Stimulated activated naive CD8-positive, alpha-beta T cell treated with anti-CD3 and anti-CD28 coated beads, Interleukin-15, Interleukin-2, amounts not matched to agents 100 ng/mL and 50 ng/mL, for 24 hours (primary cell): ENCODE data around the gene CACNB2.

Source experiments
- H3K27ac Mint-ChIP-seq: one replicate; pipeline ENCODE4 v1.8.0; 2021; ENCODE audit warnings: mild to moderate bottlenecking, mixed read lengths
- H3K27me3 Mint-ChIP-seq: one replicate; pipeline ENCODE4 v1.8.0; 2021; ENCODE audit warnings: mixed read lengths
- H3K36me3 Mint-ChIP-seq: one replicate; pipeline ENCODE4 v1.8.0; 2021; ENCODE audit warnings: low read depth, mixed read lengths
- H3K4me1 Mint-ChIP-seq: one replicate; pipeline ENCODE4 v1.8.0; 2021; ENCODE audit warnings: low read depth, mixed read lengths
- H3K4me3 Mint-ChIP-seq: one replicate; pipeline ENCODE4 v1.8.0; 2021; ENCODE audit warnings: mild to moderate bottlenecking, mixed read lengths
- H3K9me3 Mint-ChIP-seq: one replicate; pipeline ENCODE4 v1.8.0; 2021; ENCODE audit warnings: mixed read lengths

Gene CACNB2

GRCh38 chr10:18254086-18254485 lies 113.9 kb downstream of the CACNB2 start:
- Mint-ChIP-seq H3K27ac (no peak overlapping the region), H3K4me3 (no peak overlapping the region), H3K9me3 (no peaks in the 10 kb centered on the region), H3K4me1 (no peaks in the 10 kb centered on the region), H3K27me3 (peaks cover 5% of the 10 kb centered on the region), H3K36me3 (no peaks in the 10 kb centered on the region)

GRCh38 chr10:18254692-18255091 lies 114.5 kb downstream of the CACNB2 start:
- peaks cover 5% of the 10 kb centered on the region for H3K27me3 Mint-ChIP-seq
- H3K27ac Mint-ChIP-seq = no peak overlapping the region
- no peaks in the 10 kb centered on the region for H3K4me1 Mint-ChIP-seq

GRCh38 chr10:18260310-18260922 lies 120.2 kb downstream of the CACNB2 start:
- no peaks in the 10 kb centered on the region for H3K4me1 Mint-ChIP-seq
- H3K9me3 Mint-ChIP-seq = no peaks in the 10 kb centered on the region
- no peak overlapping the region for H3K27ac Mint-ChIP-seq
- H3K4me3 Mint-ChIP-seq = no peak overlapping the region
- H3K27me3 Mint-ChIP-seq = no peaks in the 10 kb centered on the region
- H3K36me3 Mint-ChIP-seq = no peaks in the 10 kb centered on the region

More at GRCh38 chr10:18254692-18255091, 114.5 kb downstream of the CACNB2 start:
- Mint-ChIP-seq H3K36me3 (no peaks in the 10 kb centered on the region), H3K4me3 (no peak overlapping the region), H3K9me3 (no peaks in the 10 kb centered on the region)

- H3K27me3 Mint-ChIP-seq = no peaks in the 10 kb centered on the region
- H3K4me1 Mint-ChIP-seq = no peaks in the 10 kb centered on the region
- H3K27ac Mint-ChIP-seq = no peak overlapping the region
- H3K9me3 Mint-ChIP-seq = no peaks in the 10 kb centered on the region
- no peak overlapping the region for H3K4me3 Mint-ChIP-seq
- no peaks in the 10 kb centered on the region for H3K36me3 Mint-ChIP-seq
Measured at GRCh38 chr10:18261063-18261610, 120.9 kb downstream of the CACNB2 start.

GRCh38 chr10:18261768-18262231 lies 121.6 kb downstream of the CACNB2 start:
- Mint-ChIP-seq H3K36me3 (no peaks in the 10 kb centered on the region), H3K27me3 (no peaks in the 10 kb centered on the region), H3K4me1 (no peaks in the 10 kb centered on the region), H3K9me3 (no peaks in the 10 kb centered on the region), H3K4me3 (no peak overlapping the region), H3K27ac (no peak overlapping the region)

GRCh38 chr10:18264466-18265050 lies 124.3 kb downstream of the CACNB2 start:
- Mint-ChIP-seq H3K4me3 (no peak overlapping the region), H3K27ac (no peak overlapping the region), H3K9me3 (no peaks in the 10 kb centered on the region), H3K36me3 (no peaks in the 10 kb centered on the region), H3K4me1 (no peaks in the 10 kb centered on the region), H3K27me3 (no peaks in the 10 kb centered on the region)

- Mint-ChIP-seq H3K4me1 (no peaks in the 10 kb centered on the region), H3K27me3 (no peaks in the 10 kb centered on the region), H3K36me3 (no peaks in the 10 kb centered on the region), H3K9me3 (no peaks in the 10 kb centered on the region), H3K4me3 (no peak overlapping the region), H3K27ac (no peak overlapping the region)
Measured at GRCh38 chr10:18268005-18268404, 127.8 kb downstream of the CACNB2 start.

GRCh38 chr10:18271491-18271890 lies 131.3 kb downstream of the CACNB2 start:
- H3K27me3 Mint-ChIP-seq = no peaks in the 10 kb centered on the region
- H3K4me3 Mint-ChIP-seq = no peak overlapping the region
- H3K36me3 Mint-ChIP-seq = no peaks in the 10 kb centered on the region
- H3K9me3 Mint-ChIP-seq = no peaks in the 10 kb centered on the region
- no peak overlapping the region for H3K27ac Mint-ChIP-seq
- H3K4me1 Mint-ChIP-seq = no peaks in the 10 kb centered on the region

GRCh38 chr10:18273039-18273438 lies 132.8 kb downstream of the CACNB2 start:
- no peaks in the 10 kb centered on the region for H3K4me1 Mint-ChIP-seq
- H3K9me3 Mint-ChIP-seq = no peaks in the 10 kb centered on the region
- no peak overlapping the region for H3K4me3 Mint-ChIP-seq
- H3K36me3 Mint-ChIP-seq = no peaks in the 10 kb centered on the region
- no peak overlapping the region for H3K27ac Mint-ChIP-seq
- H3K27me3 Mint-ChIP-seq = no peaks in the 10 kb centered on the region

GRCh38 chr10:18278181-18278580 lies 138.0 kb downstream of the CACNB2 start:
- Mint-ChIP-seq H3K4me1 (no peaks in the 10 kb centered on the region), H3K4me3 (no peak overlapping the region), H3K27ac (no peak overlapping the region)

GRCh38 chr10:18279173-18279572 lies 138.9 kb downstream of the CACNB2 start:
- Mint-ChIP-seq H3K27ac (no peak overlapping the region), H3K4me1 (no peaks in the 10 kb centered on the region), H3K27me3 (no peaks in the 10 kb centered on the region), H3K9me3 (peaks cover 5% of the 10 kb centered on the region), H3K36me3 (no peaks in the 10 kb centered on the region), H3K4me3 (no peak overlapping the region)

More at GRCh38 chr10:18278181-18278580, 138.0 kb downstream of the CACNB2 start:
- no peaks in the 10 kb centered on the region for H3K36me3 Mint-ChIP-seq
- peaks cover 5% of the 10 kb centered on the region for H3K9me3 Mint-ChIP-seq
- no peaks in the 10 kb centered on the region for H3K27me3 Mint-ChIP-seq

- peaks cover 5% of the 10 kb centered on the region for H3K9me3 Mint-ChIP-seq
- H3K4me3 Mint-ChIP-seq = no peak overlapping the region
- H3K27ac Mint-ChIP-seq = no peak overlapping the region
- H3K4me1 Mint-ChIP-seq = no peaks in the 10 kb centered on the region
- no peaks in the 10 kb centered on the region for H3K27me3 Mint-ChIP-seq
- no peaks in the 10 kb centered on the region for H3K36me3 Mint-ChIP-seq
Measured at GRCh38 chr10:18282094-18282493, 141.9 kb downstream of the CACNB2 start.

- H3K27ac Mint-ChIP-seq = no peak overlapping the region
- H3K9me3 Mint-ChIP-seq = no peaks in the 10 kb centered on the region
- H3K36me3 Mint-ChIP-seq = no peaks in the 10 kb centered on the region
- no peak overlapping the region for H3K4me3 Mint-ChIP-seq
- no peaks in the 10 kb centered on the region for H3K4me1 Mint-ChIP-seq
- H3K27me3 Mint-ChIP-seq = no peaks in the 10 kb centered on the region
Measured at GRCh38 chr10:18290651-18291313, 150.6 kb downstream of the CACNB2 start.

GRCh38 chr10:18293536-18294510 lies 153.6 kb downstream of the CACNB2 start:
- Mint-ChIP-seq H3K36me3 (no peaks in the 10 kb centered on the region), H3K9me3 (no peaks in the 10 kb centered on the region), H3K27me3 (no peaks in the 10 kb centered on the region), H3K4me3 (no peak overlapping the region), H3K27ac (no peak overlapping the region), H3K4me1 (no peaks in the 10 kb centered on the region)
